HG02763 (cell line): Measurements from ENCODE around the gene NEU2.
A peak's percentile ranks its signal among the peaks of the same experiment; 100 is the strongest.

Experiments
- ATAC-seq: cut with Tn5 transposase; IDR thresholded peaks from one replicate; pipeline ENCODE4 v1.9.1; 2021; ENCODE audit warnings: mild to moderate bottlenecking, moderate library complexity; ENCODE audit not compliant: unreplicated experiment

The NEU2 gene

DNA sequence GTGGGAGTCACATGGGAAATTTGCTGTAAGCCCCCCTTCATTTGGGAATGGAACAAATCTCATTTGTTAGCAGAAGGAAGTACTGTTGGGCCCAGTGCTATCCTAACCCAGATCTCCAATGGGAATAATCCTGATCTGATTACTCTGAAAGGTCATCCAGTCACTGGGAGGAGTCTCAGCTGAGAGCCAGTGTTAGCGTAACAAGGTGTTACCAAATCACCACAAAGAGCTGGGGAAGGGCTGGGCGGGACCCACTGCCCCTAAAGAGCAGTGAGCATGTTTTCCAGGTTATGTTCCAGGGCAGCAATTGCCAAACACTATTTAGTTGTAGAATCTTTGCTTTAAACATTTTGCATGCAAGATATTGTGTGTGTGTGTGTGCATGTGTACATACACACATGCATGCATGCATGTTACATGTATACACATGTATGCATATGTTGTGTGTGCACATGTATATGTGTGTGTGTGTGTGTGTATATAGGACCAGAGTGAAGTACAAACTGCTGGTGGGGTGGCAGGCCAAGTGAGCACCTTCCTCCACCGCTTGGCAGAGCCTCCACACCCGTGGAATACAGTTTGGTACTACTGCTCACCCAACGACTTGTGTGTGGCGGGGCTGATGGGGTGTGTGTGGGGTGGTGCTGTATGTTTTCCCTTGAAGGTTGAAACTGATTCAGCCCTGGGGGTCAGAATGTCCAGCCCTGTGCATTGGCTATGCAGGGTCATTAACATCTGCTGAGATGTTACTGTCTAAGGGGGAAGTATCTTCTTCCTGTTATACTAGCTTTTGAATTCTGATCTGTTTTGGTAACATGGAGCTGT is 42.9 kb downstream of the NEU2 start:
- ATAC-seq, result peak; percentile 19

- peak; percentile 52 for ATAC-seq
These were observed 43.5 kb downstream of the NEU2 start for GRCh38 chr2:233075966-233076339.

DNA sequence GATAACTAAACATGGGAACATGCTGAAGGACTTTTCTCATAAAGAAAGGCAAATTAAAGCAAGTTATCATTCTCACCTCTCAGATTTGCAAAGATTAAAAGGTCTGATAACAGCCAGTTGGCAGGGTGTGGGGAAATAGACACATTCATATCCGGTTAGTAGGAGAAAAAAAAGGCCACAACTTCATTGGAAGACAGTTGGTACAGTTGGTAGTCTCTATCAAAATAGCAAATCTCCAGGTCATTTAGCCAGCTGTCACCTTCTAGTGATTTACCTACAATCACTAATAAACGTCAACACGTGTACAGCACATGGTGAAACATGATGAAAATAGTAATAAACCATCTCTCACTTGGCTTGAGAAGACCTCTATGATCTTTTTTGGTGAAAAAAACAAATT is 44.3 kb downstream of the NEU2 start:
- no peak for ATAC-seq

GRCh38 chr2:233079473-233079877 is 47.0 kb downstream of the NEU2 start:
- no peak for ATAC-seq

- ATAC-seq, result no peak
These were observed 47.7 kb downstream of the NEU2 start for GRCh38 chr2:233079953-233080835.

DNA sequence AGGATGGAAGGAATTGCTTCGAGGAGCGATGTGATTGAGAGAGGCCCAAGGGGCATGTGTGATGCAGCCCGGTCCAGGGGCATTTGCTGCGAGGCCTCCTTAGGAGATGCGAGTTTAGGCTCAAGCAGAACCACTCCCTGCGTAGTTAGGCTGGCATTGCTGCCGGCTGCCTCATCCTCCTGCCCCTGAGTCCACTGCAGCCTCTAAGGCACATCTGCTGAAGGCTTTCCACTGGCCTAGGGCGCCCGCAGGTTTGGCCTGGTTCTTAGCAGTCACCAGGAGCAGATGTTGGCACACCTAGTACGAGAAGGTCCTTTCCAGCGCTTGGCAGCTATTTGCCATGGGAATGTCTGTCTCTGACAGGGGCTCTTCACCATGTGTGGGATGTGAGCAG is 48.4 kb downstream of the NEU2 start:
- ATAC-seq, result no peak

- ATAC-seq, result no peak
These were observed 48.8 kb downstream of the NEU2 start for GRCh38 chr2:233081232-233081730.

DNA sequence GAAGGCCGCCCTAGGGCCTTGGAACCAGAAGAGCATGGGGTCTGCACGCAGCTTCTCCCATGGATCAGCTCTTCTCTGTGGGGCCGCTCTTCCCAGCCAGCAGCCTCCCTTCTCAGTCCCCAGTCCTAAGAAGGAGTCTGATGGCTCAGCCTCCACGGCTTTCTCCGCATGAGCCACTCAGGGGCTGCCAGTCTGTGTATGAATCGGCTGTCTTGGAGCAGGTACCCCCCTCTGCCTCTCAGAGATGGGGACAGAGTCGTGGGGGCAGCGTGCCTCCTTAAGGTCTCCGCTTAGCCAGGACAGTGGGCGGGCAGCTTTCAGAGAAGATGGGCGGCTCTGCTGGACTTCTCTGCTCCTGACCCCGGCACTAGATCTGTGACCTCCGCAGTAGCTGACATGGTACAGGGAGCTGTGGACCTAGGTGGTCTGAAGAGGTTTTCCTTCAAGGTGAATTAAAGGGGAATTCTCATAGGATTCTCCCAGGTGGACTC is 49.3 kb downstream of the NEU2 start:
- ATAC-seq, result no peak

GRCh38 chr2:233082222-233082930 is 49.9 kb downstream of the NEU2 start:
- ATAC-seq, result peak; percentile 38

GRCh38 chr2:233082931-233083755 is 50.7 kb downstream of the NEU2 start:
- no peak for ATAC-seq

GRCh38 chr2:233083782-233084181 is 51.3 kb downstream of the NEU2 start:
- ATAC-seq, result no peak

- ATAC-seq, result no peak
These were observed 52.0 kb downstream of the NEU2 start for GRCh38 chr2:233084488-233084887.
